ENCODE results near the gene SMC3. TPM values are rescaled to one million over a fixed set of nuclear protein-coding genes. Genes with fewer than 3 reads are reported as not detected.

SMC3 gene
- total RNA-seq, 3 donors from 2014 or later (not counting 1 experiment from before 2014, with no cell fraction given) = 36.6 to 38.5 (median 37.8) TPM

DNA sequence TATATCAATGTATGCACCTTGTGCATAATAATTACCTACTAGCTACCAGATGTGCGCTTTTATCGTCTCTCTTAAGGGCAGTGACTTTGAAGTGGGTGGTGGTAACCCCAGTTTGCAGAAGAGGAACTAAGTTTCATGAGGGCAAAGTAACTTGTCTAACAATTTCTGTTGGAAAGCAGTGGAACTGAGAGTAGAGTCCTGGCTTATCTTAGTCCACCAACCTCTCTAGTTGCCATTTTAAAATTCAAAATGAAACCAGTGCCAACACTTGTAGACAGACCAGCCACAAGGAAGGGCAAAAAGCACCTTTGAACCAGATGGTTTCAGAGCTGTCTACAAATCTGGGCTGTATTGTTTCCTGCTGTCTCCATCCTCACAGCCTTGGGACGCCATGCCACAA lies 44.6 kb downstream of the SMC3 start:
- H3K4me3 Mint-ChIP-seq = no peak overlapping the region
- no peaks in the 10 kb centered on the region for H3K27me3 Mint-ChIP-seq (ENCODE audit: low read depth in 2 of 2)
- no peak for DNase-seq
- Histone ChIP-seq H3K4me3 (ENCODE audit: low read length) (no peak overlapping the region), H3K9me3 (ENCODE audit: control insufficient read depth, insufficient read depth, low read length) (no peaks in the 10 kb centered on the region), H3K27me3 (ENCODE audit: control insufficient read depth, insufficient read depth, low read length) (no peaks in the 10 kb centered on the region), H3K27ac (ENCODE audit: low read length) (no peak overlapping the region), H3K4me1 (ENCODE audit: control insufficient read depth, insufficient read depth, low read length) (no peaks in the 10 kb centered on the region), H3K36me3 (ENCODE audit: control insufficient read depth, insufficient read depth, low read length) (no peaks in the 10 kb centered on the region)
- intact Hi-C loops (cut with micrococcal nuclease) = loop anchor here (10.0 kb wide), 1 partner anchor 1523 kb away; no protein-coding TSS in a partner anchor
- ATAC-seq = no peak
- H3K27ac Mint-ChIP-seq = no peak overlapping the region
- 27% methylated on average over 3 of the region's 3 CpGs for WGBS (ENCODE audit: insufficient coverage)
- TF ChIP-seq, protein P1, sequence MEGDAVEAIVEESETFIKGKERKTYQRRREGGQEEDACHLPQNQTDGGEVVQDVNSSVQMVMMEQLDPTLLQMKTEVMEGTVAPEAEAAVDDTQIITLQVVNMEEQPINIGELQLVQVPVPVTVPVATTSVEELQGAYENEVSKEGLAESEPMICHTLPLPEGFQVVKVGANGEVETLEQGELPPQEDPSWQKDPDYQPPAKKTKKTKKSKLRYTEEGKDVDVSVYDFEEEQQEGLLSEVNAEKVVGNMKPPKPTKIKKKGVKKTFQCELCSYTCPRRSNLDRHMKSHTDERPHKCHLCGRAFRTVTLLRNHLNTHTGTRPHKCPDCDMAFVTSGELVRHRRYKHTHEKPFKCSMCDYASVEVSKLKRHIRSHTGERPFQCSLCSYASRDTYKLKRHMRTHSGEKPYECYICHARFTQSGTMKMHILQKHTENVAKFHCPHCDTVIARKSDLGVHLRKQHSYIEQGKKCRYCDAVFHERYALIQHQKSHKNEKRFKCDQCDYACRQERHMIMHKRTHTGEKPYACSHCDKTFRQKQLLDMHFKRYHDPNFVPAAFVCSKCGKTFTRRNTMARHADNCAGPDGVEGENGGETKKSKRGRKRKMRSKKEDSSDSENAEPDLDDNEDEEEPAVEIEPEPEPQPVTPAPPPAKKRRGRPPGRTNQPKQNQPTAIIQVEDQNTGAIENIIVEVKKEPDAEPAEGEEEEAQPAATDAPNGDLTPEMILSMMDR (IDR thresholded peaks at IDR 0.05) = no peak
- H3K9me3 Mint-ChIP-seq = no peaks in the 10 kb centered on the region
- H3K36me3 Mint-ChIP-seq = no peaks in the 10 kb centered on the region
- peaks cover 4 to 8% of the 10 kb centered on the region in 2 donors for H3K4me1 Mint-ChIP-seq

DNA sequence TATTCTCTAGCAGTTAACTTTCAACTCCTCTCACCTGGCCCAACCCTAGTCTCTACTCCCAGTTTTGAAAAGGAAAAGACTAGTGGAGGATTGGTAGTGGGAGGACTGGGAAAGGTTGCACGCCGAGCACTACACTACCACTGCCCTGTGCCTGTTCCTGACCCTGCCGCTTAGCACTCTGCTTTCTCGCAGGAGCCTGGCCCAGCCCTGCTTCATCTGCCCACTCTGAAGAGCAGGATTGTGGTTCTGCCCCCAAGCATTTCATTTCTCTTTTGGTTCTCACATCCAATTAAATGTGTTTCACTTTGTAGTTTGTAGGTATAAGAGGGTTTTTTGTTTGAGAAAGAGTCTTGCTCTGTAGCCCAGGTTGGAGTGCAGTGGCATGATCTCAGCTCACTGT lies 45.1 kb downstream of the SMC3 start:
- DNase-seq (no peak), ATAC-seq (no peak)
- H3K27me3 ChIP-seq (ENCODE audit: control insufficient read depth, insufficient read depth, low read length) = no peaks in the 10 kb centered on the region
- H3K36me3 ChIP-seq (ENCODE audit: control insufficient read depth, insufficient read depth, low read length) = no peaks in the 10 kb centered on the region
- TF ChIP-seq, protein P1 (IDR thresholded peaks at IDR 0.05) = no peak
- no peak overlapping the region for H3K4me3 Mint-ChIP-seq
- H3K4me1 Mint-ChIP-seq = peaks cover 7 to 8% of the 10 kb centered on the region in 2 donors
- H3K36me3 Mint-ChIP-seq = no peaks in the 10 kb centered on the region
- no peaks in the 10 kb centered on the region for H3K9me3 Mint-ChIP-seq
- 91% methylated on average over 4 of the region's 4 CpGs for WGBS (ENCODE audit: insufficient coverage)
- no peak overlapping the region for H3K27ac ChIP-seq (ENCODE audit: low read length)
- no peak overlapping the region for H3K4me3 ChIP-seq (ENCODE audit: low read length)
- intact Hi-C loops (cut with micrococcal nuclease) = loop anchor here (10.0 kb wide), 1 partner anchor 1522 kb away; no protein-coding TSS in a partner anchor
- H3K9me3 ChIP-seq (ENCODE audit: control insufficient read depth, insufficient read depth, low read length) = no peaks in the 10 kb centered on the region
- no peaks in the 10 kb centered on the region for H3K4me1 ChIP-seq (ENCODE audit: control insufficient read depth, insufficient read depth, low read length)
- H3K27ac Mint-ChIP-seq = no peak overlapping the region
- H3K27me3 Mint-ChIP-seq (ENCODE audit: low read depth in 2 of 2) = no peaks in the 10 kb centered on the region

DNA sequence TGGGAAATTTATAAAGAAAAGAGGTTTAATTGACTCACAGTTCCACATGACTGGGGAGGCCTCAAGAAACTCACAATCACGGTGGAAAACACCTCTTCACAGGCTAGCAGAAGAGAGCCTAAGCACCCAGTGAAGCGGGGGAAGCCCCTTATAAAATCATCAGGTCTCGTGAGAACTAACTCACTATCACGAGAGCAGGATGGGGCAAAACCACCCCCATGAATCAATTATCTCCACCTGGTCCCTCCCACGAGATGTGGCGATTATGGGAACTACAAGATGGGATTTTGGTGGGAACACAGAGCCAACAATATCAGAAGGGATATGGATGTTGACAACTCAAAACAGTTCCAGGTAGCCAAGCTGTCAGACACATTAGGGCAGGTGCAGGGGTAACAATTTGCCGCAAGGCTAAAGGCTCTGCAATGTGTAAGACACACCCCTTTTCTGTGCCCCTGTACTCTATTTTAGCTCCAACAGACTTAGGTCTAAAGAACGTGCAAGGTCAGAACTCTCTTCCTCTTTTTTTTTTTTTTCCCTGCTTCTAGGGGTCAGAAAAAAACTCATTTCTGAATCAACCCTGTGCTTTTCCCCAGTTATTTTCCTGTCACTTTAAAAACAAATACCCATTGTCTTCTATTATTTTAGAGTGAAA lies 46.0 kb downstream of the SMC3 start:
- H3K9me3 Mint-ChIP-seq = no peaks in the 10 kb centered on the region
- peak in 1 of 2 donors; percentile 19 for DNase-seq
- H3K4me3 ChIP-seq (ENCODE audit: low read length) = no peak overlapping the region

More for the DNA sequence above, 46.0 kb downstream of the SMC3 start:
- no peaks in the 10 kb centered on the region for H3K4me1 ChIP-seq (ENCODE audit: control insufficient read depth, insufficient read depth, low read length)
- H3K9me3 ChIP-seq (ENCODE audit: control insufficient read depth, insufficient read depth, low read length) = no peaks in the 10 kb centered on the region
- no peaks in the 10 kb centered on the region for H3K36me3 ChIP-seq (ENCODE audit: control insufficient read depth, insufficient read depth, low read length)
- intact Hi-C loops (cut with micrococcal nuclease) = loop anchor here (10.0 kb wide), 1 partner anchor 1521 kb away; no protein-coding TSS in a partner anchor
- Mint-ChIP-seq H3K4me3 (no peak overlapping the region), H3K4me1 (peaks cover 7 to 12% of the 10 kb centered on the region in 2 donors), H3K36me3 (no peaks in the 10 kb centered on the region), H3K27ac (no peak overlapping the region), H3K27me3 (ENCODE audit: low read depth in 2 of 2) (no peaks in the 10 kb centered on the region)
- TF ChIP-seq, protein P1 (IDR thresholded peaks at IDR 0.05) = no peak
- 56% methylated on average over 8 of the region's 8 CpGs for WGBS (ENCODE audit: insufficient coverage)
- H3K27ac ChIP-seq (ENCODE audit: low read length) = no peak overlapping the region
- ATAC-seq = no peak
- no peaks in the 10 kb centered on the region for H3K27me3 ChIP-seq (ENCODE audit: control insufficient read depth, insufficient read depth, low read length)

All from natural killer cell (primary cell).